Measurements from ENCODE around the gene FAM43A. TPM values are rescaled to one million over a fixed set of nuclear protein-coding genes. Genes with fewer than 3 reads are reported as not detected.

Gene FAM43A
- polyA plus RNA-seq, 1 donor, result 15.0 TPM

DNA sequence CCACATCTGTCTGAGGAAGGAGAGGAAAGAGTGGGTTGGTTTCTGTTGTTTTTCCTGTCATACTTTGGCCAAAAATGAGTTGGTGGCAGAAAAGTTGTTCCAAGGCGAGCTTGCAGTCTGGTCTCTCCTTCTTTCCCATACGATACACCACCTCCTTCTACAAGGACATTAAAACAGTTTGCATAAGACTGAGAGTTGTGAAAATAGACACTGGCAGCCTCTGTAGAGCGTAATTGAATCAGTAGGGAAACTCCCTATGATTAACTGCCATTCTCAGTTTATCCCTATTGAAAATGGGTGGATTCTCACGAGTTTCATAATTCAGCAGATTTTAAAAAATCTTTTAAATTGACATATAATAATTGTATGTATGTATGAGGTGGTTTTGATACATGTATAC is 10.0 kb upstream of the FAM43A start:
- no peak for DNase-seq (ENCODE audit: low read depth)

DNA sequence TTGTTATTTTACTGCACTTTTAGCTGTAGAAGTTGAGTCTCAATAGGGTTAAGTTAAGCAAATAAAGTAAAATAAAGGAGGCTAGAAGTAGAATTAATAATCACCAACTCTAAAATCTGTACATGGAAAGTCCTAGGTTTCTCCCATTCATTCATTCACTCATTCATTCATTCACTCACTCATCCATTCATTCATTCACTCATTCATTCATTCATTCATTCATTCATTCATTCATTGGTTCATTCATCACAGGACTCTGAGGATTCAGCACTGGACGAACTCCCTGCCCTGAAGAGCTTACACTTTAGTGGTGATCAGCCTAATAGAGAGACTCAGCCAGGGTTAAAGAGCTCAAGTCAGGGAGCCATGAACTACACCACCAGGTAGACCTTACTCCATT is 9.2 kb upstream of the FAM43A start:
- no peak for DNase-seq (ENCODE audit: low read depth)

DNA sequence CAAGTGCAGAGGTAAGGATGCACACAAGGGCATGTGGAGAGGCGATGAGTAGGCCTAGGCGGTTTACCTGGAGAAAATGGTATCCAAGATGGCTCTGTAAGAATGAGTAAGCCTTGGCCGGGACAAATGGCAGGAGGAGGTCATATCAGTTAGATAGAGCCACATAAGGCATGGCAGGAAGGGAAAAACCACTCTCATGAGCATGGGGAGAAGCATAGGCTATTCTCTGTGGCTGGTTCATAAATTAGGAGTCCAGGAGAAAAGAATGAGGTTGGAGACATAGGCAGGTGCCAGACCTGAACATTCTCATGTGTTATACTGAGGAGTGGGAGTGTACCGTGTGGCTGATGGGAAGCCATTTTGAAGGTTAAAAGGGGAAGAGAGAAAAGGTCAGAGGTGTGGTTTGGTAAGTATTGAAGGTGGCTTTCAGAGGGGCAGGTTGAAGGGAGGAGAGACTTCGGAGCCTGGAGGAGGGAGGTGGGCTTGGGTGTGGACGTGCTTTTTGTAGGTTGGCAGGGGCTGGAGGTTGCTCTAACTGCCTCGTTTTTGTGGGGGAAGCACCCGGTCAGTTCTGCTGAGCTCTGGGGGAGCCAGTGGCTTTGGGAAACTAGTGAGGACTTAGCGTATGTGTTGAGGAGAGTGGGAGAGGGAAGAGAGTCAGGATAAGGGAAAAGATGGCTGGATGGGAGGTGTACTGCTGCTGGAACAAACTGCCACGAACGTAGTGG is 4.6 kb upstream of the FAM43A start:
- DNase-seq (ENCODE audit: low read depth), result no peak

DNA sequence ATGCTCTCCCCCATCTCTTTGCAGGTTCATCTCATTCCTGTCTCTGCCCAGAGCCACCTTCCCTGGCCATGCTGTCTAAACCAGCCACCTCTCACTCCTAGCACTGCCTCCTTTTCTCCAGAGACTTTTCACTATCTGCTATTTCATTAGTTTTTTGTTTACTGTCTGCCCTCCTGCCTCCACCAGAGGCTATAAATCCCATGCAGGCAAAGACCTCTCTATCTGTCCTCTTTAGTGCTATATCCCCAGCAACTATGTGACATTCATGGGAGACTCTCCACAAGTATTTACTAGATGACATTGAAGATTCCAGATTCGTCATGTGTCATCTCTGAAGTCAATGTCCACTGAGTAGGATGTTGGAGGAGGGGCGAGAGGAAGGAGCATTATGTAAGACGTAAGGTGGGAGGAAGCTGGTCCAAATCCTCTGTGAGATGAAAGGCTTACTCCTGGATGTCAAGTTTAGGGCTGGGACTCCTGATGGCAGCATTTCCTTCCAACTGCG is 3.4 kb upstream of the FAM43A start:
- DNase-seq (ENCODE audit: low read depth), result no peak

DNA sequence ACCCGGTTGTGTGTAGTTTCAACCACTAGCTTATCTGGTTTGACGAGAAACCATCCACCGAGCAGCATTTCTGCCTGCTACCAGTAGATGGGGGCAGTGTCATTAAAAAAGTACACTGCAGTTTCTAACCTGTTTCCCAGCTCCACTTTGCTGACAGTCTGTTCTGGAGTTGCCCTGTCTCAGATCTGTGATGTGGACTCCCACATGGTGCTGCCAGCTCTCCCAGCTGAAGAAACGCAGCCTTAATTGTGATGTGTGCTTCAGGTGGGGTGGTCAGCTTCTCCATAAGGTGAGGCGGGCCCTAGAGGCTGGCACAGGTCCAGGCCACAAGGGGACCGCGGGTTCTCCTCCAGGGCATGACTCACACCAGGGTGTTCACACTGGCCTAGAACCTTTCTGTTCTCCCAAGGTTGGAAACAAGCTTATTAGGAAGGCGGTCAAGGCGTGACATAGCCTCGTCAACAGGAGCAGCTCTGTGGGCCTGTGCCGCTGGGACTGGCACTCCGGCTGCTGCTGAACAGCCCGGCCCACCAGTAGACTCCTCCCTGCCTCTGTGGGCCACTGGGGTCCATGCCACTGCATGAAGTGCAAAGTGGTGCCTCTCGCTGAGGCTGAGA is 2.9 kb upstream of the FAM43A start:
- DNase-seq (ENCODE audit: low read depth), result peak; percentile 71

DNA sequence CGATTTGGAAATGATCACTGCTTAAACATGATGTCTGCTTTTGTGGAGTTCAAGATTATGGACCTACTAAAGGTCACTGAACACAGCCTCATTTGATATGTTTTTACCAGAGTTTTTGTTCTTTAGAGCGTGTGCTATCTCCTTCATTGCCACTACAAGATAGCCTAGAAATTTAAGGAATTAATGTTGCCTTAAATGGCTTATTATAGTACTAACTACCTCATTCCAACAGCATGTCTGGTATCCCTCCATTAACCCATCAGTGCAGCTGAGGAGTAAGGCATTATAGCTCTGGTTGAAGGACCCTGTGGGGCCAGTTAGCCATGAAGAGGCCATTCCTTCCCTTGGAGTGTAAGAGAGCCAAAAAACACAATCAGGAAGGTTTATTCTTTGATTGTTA is 2.3 kb upstream of the FAM43A start:
- DNase-seq (ENCODE audit: low read depth), result no peak

DNA sequence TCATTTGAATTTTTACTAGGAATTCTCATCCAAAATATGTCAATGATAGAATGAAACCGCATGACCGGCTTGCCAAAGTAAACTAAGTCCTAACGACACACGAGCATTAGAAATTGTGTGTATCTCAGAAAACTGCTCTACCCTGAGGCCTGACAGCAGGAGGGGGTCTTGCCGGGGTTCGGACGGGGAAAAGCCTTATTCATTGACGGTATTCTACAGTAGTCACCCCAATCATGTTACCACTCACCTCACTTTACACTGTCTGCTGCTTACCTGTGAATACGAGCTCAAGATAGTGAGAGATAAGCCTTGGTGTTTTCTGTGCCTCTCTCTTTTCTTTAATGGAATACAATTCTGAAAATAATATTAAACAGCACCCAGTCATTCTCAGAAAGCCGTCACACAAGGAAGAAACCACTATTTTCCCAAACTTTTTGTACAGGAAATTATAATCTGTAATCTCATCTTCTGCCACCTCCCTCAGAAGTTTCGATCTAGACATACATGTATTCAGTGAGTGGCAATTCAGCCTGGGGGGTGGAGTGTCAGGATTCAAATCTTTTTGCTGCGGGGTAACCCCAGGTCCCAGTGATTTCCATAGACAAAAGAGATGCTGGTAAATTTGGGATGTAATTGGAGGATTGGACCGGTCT is 492 bp upstream of the FAM43A start:
- DNase-seq (ENCODE audit: low read depth), result no peak

DNA sequence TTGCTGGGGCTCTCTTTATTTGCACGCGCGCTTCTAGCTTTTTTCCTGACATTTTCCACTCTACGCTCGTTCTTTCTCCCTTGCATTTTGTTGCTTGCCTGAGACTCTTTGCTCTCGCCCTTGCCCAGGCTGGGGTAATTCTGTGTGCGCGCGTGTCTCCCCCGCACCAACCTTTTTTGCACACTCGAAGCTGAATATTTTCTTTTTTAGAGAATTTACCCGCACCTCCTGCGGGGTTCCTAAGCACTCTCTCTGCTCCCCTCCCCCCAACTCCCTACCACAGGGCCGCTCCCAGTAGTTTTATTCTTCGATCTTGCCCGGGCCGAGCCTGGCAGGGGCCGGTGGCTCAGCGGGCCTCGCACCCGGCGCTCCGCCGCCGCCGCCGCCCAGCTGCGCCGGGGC is 732 bp downstream of the FAM43A start:
- no peak for DNase-seq (ENCODE audit: low read depth)

DNA sequence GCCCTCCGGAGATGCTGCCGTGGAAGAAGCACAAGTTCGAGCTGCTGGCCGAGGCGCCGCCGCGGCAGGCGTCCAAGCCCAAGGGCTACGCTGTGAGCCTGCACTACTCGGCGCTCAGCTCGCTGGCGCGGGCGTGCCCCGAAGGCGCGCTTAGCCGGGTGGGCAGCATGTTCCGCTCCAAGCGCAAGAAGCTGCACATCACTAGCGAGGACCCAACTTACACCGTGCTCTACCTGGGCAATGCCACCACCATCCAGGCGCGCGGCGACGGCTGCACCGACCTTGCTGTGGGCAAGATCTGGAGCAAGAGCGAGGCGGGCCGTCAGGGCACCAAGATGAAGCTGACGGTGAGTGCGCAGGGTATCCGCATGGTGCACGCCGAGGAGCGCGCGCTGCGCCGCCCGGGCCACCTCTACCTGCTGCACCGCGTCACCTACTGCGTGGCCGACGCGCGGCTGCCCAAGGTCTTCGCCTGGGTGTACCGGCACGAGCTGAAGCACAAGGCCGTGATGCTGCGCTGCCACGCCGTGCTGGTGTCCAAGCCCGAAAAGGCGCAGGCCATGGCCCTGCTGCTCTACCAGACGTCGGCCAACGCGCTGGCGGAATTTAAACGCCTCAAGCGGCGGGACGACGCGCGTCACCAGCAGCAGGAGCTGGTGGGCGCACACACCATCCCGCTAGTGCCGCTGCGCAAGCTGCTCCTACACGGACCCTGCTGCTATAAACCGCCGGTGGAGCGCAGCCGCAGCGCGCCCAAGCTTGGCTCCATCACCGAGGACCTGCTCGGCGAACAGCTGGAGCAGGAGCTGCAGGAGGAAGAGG is 1.3 kb downstream of the FAM43A start:
- DNase-seq (ENCODE audit: low read depth), result no peak

DNA sequence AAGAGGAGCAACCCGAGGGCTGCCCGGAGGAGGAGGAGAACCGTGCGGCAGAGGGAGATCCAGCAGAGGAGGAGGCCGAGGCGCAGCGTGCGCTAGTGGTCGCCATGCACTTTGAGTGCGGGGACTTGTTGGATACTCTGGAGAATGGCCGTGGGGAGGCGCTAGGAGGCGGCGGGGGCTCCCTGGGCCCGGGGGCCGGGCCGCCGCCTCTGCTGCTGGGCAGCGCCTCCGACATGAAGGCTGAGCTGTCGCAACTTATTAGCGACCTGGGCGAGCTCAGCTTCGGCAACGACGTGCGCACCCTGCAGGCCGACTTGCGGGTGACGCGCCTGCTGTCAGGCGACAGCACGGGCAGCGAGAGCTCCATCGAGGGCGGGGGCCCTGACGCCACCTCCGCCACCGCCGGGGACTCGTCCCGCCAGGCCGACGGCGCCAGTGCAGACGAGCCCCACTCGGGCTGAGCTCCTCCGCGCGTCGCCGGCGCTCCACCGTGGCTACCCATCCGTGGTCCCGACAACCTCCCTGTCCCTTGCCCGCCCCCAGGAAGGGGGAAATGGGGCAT is 2.0 kb downstream of the FAM43A start:
- no peak for DNase-seq (ENCODE audit: low read depth)

DNA sequence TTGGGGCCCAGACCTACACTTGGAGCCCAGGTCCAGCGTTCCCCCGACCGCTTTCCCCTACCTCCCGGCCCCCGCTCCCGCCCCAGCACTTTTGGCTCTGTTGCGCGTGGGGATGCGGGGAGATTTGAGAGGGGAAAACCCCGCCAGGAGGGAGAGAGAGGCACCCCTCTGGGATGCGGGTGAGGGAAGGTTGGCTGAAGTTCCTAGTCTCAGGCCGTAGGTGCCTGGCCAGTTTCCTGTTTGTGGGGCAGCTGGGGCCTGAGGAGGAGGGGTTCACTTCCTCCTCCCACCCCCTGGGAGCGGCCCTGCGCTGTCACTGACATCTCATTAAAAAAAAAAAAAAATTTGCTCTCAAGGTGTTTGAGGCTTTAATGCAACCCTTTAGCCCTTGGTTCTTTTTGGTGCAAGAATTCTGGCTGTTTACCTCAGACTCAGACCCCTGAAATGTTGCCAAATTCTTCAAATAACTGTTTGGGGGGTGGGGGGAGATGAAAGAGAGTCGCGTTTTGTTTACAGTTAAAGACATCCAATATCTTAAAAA is 2.6 kb downstream of the FAM43A start:
- no peak for DNase-seq (ENCODE audit: low read depth)

DNA sequence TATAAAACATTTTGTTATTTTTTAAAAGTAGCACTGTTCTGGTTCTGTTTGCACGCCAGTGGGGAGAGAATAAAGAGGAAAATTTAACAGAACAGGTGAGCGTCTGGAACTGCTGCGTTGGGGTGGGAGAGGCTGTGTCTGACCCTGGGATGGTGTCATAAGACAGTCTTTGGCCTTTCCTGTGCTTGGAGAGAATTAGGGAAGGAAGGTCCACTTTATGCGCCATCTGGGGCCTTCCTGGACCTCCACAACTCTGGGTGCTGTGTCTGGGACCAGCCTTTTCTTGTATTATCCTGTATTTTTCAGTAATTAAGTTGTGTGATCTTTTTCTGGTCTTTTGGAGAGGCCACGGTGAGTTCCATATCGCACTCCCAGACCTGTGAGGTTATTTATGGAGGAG is 3.3 kb downstream of the FAM43A start:
- DNase-seq (ENCODE audit: low read depth), result no peak

DNA sequence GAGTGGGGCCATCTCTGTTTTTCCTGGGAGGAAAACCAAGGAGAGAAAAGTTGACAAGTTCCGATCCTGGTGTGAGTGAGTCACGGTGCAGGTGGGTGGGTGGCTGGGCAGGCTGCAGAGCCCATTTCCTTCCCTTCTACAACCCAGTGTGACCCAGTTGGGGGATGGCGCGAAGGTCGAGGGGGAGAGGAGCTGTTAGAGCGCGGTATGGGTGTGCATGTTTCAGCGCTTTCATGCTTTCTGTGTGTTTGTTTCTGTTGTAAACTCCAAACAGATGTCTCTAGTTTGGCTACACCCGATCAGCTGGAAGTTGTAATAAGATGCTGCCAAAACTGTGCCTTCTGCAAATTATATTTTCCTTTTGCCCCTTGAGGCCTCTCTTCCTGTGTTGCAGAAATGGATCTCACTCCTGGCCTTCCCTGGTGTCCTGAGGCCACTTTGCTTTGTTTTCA is 3.8 kb downstream of the FAM43A start:
- DNase-seq (ENCODE audit: low read depth), result no peak

DNA sequence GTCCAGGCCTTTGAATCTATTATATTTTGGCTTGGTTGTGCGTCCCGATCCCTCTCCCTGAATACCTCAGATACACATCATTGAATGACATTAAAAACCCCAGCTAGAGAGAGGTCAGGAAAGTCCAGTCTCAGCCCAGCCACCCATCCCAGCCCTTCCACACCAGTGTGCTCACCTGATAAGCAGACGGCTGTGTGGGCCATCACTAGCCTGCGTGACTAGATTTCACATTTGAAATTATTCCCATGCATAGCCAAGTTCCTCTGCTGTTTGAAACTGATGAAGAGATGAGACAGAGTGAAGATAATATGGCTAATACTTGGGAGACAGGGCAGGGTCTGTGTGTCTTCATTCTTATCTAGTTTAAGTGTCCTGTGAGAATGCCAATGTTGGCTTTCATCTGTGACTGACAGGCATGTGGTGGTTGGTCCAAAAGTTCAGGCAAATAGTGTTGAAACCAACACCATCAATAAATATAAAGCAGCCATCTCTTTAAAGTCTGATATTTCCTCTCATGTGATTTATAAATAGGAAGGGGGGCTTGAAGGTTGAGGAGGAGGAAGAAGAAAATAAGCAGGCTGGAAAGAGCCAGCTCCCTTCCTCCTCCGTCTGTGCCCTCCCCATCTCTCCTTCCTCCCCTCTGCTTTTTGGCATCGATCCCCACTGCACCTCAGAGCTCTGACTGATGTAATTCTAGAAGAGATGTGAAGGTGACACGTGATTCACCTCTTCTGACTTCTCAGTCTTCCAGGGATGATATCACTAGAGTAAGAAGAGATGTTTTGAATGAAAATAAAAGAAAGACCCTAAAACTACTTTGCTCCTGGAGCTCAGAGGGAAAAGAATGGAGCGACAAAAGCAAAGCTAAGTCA is 5.1 kb downstream of the FAM43A start:
- no peak for DNase-seq (ENCODE audit: low read depth)

DNA sequence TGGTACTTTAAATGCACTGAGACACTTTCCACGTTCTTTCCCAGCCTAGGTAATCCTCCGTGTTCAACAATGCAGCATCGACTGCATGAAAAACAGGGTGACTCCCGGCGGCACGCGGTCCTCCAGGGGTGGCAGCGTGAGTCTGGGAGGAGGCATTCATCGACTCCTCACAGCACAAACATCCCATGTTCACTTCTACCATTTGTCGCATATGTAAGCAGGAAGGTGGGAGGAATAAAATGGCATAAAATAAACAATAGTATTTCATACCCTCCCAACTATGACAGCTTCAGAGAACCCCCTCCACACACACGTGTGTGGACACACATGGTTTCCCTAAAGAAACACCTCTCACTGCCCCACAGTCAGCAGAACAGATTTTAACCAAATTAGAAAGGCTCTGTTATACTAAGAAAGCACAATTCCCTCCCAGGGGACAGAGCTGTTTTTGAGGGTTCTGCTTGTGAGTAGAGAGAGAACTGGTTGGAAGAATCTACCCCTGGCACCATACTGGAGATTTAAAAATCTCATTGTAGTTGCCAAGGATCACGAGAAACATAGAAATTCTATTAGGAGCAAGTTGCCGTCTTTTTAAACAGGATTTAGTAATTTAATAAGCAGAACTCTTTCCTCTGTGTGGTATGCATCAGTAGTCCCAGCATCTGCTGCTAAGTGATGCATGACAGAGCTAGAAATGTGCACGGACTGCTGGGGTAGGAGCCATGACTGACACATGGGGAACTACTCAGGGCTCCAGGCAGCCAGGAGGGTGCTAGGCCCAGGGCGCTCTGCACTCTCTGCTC is 6.0 kb downstream of the FAM43A start:
- no peak for DNase-seq (ENCODE audit: low read depth)

DNA sequence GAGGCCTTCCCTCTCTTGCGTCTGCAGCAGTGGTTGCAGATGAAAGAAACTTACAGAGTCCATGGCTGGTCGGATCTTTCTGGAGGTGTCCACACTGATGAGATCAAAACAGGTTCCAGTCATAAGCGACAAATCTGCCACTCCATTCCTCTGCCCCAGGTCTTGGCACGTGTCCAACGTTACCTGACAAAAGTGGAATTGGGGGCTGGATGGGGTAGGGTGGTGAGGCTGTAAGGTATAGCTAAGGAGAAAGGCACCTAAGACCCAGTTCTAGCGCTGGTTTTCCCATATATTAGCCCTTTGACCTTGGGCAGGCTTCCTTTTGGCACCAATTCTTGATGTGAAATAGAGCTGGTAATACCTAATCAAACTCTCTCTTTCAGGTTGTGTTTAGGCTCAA is 11.0 kb downstream of the FAM43A start:
- DNase-seq (ENCODE audit: low read depth), result no peak

DNA sequence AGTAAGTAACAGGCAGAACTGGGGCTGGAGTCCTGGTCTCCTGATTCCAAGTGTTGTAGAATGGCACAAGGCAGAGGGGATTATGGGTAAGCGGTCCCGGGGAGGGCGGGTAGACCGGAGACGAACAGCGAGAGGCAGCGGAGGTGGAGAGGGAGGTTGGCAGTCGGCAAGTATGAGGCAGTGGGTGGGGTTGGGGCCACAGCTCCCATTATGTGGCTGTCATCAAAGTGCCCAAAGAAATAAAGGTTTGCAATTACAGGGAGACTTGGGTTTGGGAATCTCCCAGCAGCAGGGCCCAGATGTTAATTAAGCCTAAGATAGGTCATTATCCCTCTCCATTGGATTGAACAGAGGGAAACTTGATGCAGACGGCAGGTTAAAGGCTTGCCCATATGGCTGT is 16.9 kb downstream of the FAM43A start:
- DNase-seq (ENCODE audit: low read depth), result no peak

DNA sequence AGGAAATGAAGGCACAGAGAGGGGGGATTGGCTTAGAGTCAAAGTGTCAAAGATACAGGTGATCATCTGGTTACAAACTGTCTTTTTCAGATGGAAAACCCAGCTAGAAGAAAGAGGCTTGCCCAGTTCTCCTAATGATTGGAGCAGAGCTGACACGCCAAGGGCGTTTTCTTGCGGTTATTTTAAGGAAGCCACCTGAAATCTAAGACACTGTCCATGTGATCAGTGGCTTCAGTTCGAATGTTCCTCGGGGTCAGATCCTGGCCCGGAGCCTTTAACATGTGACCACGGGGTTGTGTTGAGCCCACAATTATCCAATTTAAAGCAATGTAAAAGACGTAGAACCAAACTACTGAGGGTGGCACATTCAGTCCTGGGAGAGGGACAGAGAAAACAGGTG is 19.5 kb downstream of the FAM43A start:
- no peak for DNase-seq (ENCODE audit: low read depth)

DNA sequence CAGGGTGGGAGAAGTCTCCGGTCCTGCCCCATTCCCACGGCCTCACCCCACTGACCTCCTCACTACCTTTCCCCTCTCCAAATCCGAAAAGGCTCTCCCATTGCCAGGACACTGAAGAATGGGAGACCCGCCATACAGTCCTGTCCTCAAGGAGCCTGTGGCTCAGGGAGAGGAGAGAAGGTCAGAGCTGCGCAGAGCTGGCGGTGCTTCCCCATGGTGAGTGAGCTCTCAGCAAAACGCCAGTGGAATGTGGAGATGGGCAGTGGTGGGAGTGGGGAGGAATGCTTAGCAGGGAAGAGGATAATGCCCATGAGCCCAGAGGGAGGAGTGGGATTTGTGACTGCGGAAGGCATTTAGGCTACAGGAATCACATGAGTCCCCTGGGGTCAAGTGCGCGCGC is 20.1 kb downstream of the FAM43A start:
- no peak for DNase-seq (ENCODE audit: low read depth)

DNA sequence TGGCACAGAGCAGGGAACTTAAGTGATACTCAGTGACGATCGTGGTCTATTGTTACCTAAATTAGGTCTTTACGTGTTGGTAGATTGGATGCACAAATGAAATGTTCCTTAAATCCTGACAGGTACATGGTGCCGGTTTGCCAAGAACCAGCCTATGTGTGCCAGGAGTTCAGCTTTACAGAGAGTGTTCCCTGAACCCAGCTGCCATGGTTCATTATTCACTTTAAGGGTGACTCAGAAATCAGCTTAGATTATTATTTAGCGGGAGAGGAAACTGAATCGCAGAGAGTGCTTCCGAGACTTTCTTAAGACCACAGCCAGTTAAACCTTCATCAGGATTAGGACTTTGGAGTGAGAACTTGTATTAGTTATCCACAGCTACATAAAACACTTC is 21.5 kb downstream of the FAM43A start:
- DNase-seq (ENCODE audit: low read depth), result no peak
